ENCODE measurements around the gene RAB33B.
"Not testable (repeated sequence)": the region's sequence is repeated elsewhere in the genome, so short reads cannot be mapped to it uniquely, and the experiment has no call there.

Gene RAB33B

DNA sequence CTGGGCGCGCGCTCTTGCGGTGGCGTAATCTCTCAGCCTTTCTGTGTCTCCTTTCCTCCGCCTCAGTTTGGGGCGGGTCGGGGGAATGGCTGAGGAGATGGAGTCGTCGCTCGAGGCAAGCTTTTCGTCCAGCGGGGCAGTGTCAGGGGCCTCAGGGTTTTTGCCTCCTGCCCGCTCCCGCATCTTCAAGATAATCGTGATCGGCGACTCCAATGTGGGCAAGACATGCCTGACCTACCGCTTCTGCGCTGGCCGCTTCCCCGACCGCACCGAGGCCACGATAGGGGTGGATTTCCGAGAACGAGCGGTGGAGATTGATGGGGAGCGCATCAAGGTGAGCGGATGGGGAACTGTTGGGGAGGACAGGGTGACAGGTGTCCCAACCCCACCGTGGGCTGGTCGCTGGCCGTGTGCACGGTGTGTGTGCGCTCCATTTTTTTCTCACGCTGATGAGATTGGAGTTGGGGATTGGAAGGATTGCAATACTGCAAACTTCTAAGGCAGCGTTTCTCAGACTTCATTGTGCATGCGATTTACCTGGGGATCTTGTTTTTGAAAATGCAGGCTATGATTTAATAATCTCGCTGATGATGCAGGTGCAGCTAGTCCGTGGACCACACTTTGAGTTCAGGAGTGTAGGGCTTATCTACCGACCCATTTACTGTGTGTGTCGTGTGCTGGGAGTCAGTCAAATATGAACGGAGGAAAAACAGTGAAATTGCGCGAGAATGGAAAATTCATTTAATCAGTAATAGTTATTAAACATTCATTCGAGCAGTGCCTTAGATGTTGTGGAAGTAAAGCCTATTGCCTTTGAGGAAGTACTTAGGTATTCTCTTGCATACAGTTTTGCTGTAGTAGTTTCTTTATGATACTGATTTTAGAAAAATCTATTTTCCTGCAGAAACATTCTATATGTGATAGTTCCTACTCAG is at the start of gene RAB33B:
Gene RAB33B, plus strand, starts transcription at position 11 of the 935 bp plus-strand sequence. Its CDS starts 75 bp downstream, at position 86.
- no peak for FAIRE-seq

DNA sequence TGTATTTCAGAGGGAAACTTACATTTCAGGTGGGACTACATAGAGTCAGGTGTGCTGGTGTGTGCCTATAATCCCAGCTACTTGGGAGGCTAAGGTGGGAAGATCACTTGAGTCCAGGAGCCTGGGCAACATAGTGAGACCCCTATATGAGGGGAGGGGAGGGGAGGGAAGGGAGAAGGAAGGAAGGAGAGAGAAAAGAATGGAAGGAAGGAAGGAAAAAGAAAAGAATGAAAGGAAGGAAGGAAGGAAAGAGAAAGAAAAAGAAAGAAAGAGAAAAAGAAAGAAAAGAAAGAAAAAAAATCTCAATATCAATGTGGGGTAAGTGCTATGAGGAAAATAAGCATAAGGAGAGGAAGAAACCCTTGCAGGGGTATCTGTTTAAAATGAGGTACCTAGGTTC is 43.6 kb upstream of the RAB33B start:
- no peak for FAIRE-seq

DNA sequence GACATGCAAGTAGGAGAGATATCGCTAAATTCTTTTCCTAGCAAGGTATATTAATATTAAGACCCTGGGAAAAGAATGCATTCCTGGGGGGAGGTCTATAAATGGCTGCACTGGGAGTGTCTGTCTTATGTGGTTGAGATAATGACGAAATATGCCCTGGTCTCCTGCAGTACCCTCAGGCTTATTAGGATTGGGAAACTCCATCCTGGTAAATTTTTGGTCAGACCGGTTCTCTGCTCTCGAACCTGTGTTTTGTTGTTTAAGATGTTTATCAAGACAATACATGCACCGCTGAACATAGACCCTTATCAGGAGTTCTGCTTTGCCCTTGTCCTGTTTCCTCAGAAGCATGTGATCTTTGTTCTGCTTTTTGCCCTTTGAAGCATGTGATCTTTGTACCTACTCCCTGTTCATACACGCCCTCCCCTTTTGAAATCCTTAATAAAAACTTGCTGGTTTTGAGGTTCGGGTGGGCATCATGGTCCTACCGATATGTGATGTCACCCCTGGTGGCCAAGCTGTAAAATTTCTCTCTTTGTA is 39.2 kb upstream of the RAB33B start:
- not testable (repeated sequence) for FAIRE-seq

DNA sequence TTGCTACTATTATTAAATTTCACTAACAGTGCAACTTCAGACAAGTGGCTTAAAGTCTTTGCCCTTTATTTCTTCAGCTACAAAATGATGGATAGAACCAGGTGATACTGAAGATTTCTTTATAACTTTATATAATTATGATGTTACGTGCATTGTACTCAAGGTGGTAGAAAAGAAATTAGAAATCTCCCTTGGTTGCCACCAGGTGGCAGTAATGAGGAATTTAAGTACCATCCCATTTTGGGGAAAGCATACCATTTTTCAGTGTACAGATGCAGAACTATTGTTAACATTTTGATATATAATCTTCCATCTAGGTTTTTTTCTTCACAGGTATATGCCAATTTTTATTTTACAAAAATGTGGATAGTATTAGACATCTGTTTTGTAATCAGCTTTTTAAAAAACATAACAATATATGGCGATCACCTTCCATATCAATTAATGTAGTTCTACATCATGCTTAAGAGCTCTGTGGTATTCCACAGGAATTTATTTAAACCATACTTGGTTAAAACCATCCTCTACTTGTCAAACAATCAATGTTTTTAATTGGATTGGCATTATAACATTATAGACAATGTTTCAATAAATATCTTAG is 37.7 kb upstream of the RAB33B start:
- FAIRE-seq: peak; percentile 96

DNA sequence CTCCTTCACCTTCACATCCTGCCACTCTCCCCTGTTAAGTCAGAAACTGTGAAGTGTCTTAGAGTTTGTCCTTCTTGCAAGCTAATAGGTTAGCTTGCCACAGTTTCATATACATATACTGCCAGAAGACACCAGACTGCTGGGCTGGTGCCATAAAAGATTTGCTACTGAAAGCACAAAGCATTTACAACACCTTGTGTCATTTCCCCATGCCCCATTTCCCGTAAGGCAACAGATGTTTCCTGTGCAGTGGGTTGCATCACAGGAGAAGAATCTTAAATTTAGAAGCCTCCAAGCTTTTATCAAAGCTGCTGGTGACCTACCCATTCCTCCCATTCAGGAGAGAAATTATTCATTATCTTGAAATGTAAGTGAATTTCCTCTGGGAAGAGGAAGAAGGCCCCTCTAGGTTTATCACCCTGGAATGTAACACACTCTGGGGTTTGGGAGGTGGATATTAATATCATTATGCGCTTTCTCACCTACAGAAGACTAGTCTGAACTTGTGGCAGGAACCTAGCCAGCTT is 34.5 kb upstream of the RAB33B start:
- FAIRE-seq: peak; percentile 93

DNA sequence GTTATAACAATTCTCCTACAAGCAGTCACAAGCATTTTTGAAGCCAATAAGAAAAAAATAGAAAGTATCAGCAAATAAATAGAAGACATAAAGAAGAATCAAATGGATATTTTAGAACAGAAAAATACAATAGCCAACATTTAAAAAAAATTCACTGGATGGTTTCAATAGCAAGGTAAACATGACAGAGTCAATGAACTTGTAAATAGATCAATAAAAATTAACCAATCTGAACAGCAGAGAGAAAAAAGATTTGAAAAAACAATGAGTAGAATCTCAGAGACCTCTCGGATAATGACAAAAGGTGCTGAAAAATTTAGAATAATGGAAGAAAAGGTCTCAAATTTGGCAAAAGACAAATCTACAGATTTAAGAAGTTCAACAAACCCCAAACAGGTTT is 33.3 kb upstream of the RAB33B start:
- peak; percentile 21 for FAIRE-seq

DNA sequence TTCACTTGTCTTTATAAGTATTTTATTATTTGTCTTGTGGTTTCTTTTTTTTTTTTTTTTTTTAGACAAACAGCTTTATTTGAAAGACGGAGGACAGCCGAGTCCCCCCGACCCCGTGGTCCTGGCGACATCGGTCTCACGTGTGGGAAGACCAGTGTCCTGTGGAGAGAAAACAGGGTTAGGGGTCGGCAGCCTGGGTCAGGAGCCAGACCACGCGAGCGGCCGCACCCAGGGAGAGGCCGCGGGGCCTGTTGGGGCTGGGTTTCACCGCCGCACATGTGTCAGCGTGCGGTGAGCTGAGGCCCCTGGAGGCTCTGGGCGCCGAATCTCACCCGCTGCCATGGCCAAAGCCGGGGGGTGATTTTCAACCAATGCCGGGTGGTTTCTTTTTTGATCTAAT is 17.8 kb upstream of the RAB33B start:
- FAIRE-seq: no peak

DNA sequence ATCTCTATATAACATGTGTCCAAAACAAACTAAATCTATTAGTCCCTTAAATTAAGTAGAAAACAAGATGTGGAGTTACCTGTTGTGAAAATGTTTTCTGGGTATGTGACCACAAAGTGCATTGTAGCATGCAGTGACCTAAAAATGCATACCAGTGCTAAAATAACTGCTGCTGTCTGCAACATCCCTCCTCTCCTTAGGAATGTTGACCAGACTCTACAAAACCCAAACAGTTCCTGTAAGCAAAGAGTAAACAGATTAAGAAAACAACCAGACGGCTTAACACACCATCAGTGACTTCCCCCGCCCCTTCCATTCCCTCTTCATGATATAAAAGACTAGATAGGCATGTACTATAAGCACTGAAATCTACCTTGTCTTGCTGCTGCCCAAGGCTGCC is 15.8 kb upstream of the RAB33B start:
- no peak for FAIRE-seq

DNA sequence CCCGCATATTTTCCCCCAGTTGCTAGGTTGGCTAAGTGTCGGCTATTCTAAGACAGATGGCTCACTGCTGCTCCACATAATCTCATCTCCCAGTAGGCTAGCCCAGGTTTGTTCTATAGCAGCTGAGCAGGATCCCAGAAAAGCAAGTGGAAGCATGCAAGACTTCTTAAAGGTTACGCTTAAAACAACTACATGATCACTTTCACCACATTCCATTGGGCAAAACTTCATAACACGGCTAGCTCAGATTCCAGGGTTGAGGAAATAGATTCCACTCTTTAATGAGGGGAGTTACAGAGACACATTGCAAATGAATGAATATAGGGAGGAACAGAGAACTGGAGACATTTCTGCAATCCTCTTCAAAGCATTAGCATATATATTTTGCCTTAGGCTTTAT is 12.9 kb upstream of the RAB33B start:
- no peak for FAIRE-seq

DNA sequence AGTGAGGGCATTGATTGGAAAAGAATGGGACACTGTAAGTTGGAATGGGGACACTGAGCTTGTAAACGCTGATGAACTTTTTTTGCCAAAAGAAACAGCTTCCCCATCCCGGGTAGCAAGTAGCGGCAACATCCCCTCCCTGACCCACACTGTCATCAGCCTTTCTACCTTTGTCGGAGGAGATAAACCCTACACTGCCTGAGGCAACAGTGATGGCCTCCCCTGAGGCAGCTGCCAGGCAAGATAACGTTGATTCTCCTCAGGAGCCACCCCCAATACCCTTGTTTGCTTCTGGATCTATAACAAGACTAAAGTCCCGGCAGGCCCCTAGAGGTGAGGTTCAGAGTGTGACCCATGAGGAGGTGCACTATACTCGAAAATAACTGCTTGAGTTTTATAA is 10.3 kb upstream of the RAB33B start:
- FAIRE-seq: no peak

DNA sequence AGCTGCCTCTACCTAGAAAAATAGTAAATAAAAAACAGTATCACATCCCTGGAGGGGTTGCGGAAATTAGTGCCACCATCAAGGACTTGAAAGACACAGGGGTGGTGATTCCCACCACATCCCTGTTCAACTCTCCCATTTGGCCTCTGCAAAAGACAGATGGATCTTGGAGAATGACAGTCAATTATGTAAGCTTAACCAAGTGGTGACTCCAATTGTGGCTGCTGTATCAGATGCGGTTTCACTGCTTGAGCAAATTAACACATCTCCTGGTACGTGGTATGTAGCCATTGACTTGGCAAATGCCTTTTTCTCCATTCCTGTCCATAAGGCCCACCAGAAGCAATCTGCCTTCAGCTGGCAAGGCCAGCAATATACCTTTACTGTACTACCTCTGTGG is 9.0 kb upstream of the RAB33B start:
- FAIRE-seq: not testable (repeated sequence)

DNA sequence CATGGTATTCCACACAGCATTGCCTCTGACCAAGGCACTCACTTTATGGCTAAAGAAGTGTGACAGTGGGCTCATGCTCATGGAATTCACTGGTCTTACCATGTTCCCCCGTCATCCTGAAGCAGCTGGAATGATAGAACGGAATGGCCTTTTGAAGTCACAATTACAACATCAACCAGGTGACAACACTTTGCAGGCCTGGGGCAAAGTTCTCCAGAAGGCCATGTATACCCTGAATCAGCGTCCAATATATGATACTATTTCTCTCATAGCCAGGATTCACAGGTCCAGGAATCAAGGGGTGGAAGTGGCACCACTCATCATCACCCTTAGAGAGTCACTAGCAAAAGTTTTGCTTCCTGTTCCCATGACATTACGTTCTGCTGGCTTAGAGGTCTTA is 6.8 kb upstream of the RAB33B start:
- FAIRE-seq: not testable (repeated sequence)

DNA sequence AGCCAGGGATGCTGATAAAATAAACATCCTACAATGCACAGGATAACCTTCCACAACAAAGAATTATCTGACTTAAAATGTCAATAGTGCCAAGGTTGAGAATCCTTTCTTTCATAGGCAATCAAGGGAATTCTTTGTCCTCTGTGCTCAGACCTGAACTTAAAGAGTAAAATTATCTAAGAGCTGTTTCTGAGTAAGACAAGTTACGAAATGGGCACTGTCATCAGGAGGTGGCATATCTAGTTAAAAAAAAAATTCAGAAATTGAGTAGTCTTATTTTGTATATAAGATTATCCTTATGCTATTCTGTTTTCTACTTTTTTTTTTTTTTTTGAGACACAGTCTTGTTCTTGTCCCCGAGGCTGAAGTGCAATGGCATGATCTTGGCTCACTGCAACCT is 3.3 kb upstream of the RAB33B start:
- FAIRE-seq: no peak

DNA sequence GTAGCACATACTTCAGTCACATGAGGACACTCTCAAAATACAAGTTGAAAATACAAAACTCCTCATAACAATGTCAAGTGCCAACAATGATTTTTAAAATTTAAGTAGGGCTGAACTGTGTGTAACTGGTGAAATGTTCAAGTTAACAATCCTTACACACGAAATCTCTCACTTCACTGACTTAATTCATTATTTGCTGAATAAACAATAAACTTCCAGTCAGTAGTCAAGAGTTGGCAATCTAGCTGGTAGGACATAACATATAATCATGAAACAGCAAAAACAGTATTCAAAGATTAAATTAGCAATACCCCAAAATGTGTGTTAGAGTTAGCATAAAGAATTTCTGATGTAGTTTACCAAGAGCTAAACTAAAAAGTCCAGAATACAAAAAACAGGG is 1.9 kb upstream of the RAB33B start:
- peak; percentile 45 for FAIRE-seq

DNA sequence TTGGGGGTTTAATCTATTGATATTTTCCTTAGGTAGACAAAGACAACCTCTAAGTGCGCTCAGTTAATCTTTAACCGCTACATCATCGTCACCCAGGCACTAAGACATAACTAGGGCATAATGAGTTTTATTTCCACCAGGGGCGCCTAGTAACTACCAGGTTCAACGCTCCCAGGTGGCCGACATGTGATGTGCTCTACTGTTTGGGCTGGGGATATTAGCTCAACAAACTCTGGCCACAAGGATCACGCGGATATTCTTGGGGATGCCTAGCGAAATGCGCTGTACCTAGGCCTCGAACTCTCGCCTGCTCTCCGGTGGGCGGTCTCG is 915 bp upstream of the RAB33B start:
- FAIRE-seq: peak; percentile 80

DNA sequence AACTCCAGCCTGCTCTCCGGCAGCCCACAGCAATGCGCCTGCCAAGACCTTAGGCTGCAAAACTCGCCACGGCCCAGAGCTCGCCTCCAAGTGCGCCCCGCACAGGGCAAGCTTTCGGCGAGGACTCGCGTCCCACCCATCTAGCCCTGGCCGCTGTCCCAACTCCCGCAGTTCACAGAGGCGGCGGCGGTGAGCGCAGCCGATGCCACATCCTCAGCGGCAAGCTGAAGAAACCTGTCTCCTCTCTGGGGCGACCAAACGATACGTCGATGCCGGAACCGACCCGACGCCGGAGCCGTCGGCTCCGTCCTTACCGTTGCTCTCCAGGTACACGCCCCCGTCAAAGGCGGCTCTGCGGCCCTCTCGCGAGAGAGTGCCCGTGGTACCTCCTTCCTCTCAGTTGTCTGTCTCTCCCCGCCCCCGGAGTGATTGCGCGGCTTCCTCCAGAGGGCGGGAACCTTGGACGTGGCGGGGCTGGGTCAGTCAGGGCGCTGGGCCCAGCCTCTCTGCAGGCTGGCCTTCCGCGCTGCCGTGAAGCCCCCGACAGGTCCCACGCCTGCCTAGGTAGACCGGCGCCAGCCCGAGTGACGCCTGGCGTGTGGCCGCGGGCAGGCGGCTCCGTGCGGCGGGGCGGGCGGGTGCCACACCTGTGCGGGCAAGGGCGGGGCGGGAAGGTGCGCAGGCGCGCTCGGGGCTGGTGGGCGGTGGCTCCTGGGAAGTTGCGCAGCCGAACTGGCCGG is 380 bp upstream of the RAB33B start:
- no peak for FAIRE-seq

DNA sequence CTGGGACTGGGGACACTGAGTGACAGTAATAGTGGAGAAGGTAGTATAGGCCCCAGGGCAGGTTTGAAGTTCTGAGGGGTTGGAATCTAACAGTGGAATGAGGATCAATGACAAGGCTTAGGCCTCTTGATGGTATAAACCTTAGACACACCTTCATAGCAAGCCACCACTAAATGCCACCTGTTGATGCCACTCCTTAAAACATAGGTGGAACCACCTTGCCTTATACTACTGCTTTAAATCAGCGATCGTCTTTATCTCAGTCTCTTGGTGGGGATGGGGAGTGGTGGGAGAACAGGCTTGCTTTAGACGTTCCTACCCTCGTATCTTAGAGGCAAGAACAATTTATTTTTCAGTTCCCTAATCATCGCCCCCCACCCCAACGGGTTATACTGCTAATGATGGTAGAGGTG is 1.2 kb downstream of the RAB33B start:
- FAIRE-seq: no peak

DNA sequence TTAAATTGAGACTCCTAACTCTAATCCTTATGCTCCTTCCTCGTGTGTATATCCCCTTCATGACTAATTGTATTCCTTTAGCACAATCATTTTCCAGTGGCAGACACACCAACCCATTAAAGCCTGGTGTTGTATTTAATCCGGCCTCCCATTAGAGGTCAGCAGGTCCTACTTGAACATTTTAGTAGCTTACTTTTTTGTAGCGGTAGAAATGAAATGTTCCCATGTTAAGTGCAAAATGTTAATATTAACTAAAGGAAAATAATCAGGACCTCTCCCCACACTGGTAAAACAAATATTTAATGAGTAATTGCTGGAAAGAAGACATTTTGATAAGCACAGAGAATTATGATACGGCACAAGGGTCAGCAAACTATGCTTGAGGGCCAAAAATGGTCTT is 3.4 kb downstream of the RAB33B start:
- FAIRE-seq: peak; percentile 30

DNA sequence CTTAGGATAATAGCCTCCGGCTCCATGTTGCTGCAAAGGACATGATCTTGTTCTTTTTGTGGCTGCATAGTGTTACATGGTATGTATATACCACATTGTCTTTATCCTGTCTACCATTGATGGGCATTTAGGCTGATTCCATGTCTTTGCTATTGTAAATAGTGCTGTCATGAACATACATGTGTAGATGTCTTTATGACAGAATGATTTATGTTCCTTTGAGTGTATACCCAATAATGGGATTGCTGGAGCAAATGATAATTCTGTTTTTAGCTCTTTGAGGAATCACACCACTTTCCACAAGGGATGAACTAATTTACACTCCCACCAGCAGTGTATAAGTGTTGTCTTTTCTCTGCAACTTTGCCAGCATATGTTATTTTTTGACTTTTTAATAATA is 4.6 kb downstream of the RAB33B start:
- FAIRE-seq: no peak

DNA sequence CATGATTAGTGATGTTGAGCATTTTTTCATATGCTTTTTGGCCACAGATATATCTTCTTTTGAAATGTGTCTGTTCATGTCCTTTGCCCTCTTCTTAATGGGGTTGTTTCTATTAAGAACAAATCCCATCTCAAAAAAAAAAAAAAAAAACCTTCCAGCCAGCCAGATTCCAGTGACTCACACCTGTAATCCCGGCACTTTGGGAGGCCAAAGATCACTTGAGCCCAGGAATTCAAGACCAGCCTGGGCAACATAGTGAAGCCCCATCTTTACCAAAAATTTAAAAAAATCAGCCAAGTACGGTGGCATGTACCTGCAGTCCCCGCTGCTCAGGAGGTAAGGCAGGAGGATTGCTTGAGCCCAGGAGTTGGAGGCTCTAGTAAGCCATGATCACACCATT is 5.1 kb downstream of the RAB33B start:
- FAIRE-seq: no peak

DNA sequence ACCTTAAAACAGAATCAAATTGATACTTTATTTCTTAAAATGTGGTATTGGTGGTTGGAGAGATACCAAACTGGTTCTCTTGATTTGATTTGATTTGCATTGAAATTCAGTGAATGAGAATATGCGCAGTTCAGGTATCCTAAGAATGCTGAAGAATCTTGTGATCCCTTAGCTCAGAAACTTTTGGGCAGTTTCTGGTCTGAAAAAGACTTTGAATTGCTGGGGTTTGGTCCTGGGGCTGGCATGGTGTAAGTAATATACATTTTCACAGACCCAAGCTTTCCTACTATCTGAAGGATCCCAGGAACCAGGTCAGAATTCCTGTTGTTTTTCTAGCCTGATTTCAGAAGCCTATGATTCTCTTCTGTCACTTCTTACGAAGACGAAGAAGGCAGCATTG is 6.6 kb downstream of the RAB33B start:
- FAIRE-seq: no peak

DNA sequence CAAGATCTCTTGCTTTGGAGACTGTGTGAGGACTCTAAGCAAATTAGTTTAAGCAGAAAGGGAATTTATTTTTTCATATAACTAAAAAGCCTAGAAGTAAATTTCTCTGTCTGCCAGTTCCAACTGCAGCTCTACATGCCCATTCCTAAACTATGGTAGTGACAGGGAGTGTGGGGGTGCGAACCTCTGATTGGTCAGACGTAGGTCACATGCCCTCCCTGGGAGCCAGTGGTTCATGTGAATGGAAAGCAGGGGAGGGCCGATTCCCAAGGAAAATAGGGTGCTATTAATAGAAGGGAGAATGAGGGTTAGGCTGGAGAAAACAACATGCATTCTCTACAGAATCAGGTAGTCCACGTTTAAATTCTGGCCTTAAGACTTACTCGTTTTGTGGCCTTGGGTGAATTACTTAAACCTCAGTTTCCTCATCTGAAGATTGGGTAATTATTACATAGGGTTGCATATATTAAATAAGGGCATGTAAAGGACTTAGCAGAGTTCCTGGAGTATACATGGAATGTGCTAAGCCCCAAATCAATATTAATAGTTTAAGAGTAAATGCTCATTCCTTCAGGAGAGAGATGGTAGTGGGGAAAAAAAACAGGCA is 7.2 kb downstream of the RAB33B start:
- FAIRE-seq: no peak

DNA sequence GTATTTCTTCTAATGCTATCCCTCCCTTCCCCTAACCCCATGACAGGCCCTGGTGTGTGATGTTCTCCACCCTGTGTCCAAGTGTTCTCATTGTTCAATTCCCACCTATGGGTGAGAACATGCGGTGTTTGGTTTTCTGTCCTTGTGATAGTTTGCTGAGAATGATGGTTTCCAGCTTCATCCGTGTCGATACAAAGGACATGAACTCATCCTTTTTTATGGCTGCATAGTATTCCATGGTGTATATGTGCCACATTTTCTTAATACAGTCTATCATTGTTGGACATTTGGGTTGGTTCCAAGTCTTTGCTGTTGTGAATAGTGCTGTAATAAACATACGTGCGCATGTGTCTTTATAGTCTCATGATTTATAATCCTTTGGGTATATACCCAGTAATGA is 10.6 kb downstream of the RAB33B start:
- not testable (repeated sequence) for FAIRE-seq
